HepG2 (cell line): ENCODE data around the gene PATZ1. TPM values are rescaled to one million over a fixed set of nuclear protein-coding genes. Genes with fewer than 3 reads are reported as not detected.

Experiments used
- BHLHE40 ChIP-seq: IDR thresholded peaks from 2 replicates; pipeline ENCODE4 v1.6.1; 2011; ENCODE audit warnings: low read length, improper control_type of control experiment
- DPF2 ChIP-seq: sonication (generic); formaldehyde crosslinking; IDR thresholded peaks from 2 replicates; pipeline ENCODE4 v1.4.0; 2020; ENCODE audit warnings: mild to moderate bottlenecking, low read depth, missing genetic modification reagents, borderline replicate concordance
- FOXP1 ChIP-seq, 2 experiments: fragments of 450-650 bp in 1 of 2; IDR thresholded peaks; 2 replicates each; pipeline ENCODE4 v1.6.1; 2017 to 2018; ENCODE audit warnings: antibody characterized with exemption in 1 of 2
- HDAC2 ChIP-seq: sonication (generic); formaldehyde crosslinking; IDR thresholded peaks from 2 replicates; pipeline ENCODE4 v1.4.0; 2020; ENCODE audit warnings: missing genetic modification reagents
- KAT8 ChIP-seq: IDR thresholded peaks from 2 replicates; pipeline ENCODE4 v1.6.1; 2016; ENCODE audit warnings: missing genetic modification reagents, missing compliant biosample characterization
- MAFF ChIP-seq: IDR thresholded peaks from 2 replicates; pipeline ENCODE4 v1.6.1; 2011; ENCODE audit warnings: low read depth, low read length, improper control_type of control experiment
- MXD4 ChIP-seq: IDR thresholded peaks from 2 replicates; pipeline ENCODE4 v1.6.1; 2016; ENCODE audit warnings: mild to moderate bottlenecking, missing biosample characterization, missing genetic modification reagents
- MYPOP ChIP-seq: sonication (generic); formaldehyde crosslinking; IDR thresholded peaks from 2 replicates; pipeline ENCODE4 v1.8.1; 2023; ENCODE audit warnings: mild to moderate bottlenecking, moderate library complexity, missing genetic modification reagents
- SOX13 ChIP-seq, 3 experiments: fragments of 450-650 bp in 1 of 3; sonication (generic) in 1 of 3; formaldehyde crosslinking in 1 of 3; IDR thresholded peaks in 2 of 3; conservative IDR thresholded peaks in 1 of 3; 2 replicates each; pipeline versions ENCODE4 v1.5.0 to v1.6.1; 2016 to 2020; ENCODE audit warnings: antibody characterized with exemption in 1 of 3, mild to moderate bottlenecking in 1 of 3, missing compliant biosample characterization in 1 of 3, missing genetic modification reagents in 1 of 3, moderate library complexity in 1 of 3
- SOX5 ChIP-seq: IDR thresholded peaks from 2 replicates; pipeline ENCODE4 v1.6.1; 2016; ENCODE audit warnings: borderline replicate concordance
- TBX2 ChIP-seq: sonication (generic); formaldehyde crosslinking; IDR thresholded peaks from 2 replicates; pipeline ENCODE4 v1.5.0; 2020; ENCODE audit warnings: missing genetic modification reagents, mild to moderate bottlenecking, borderline replicate concordance
- ZFP62 ChIP-seq: sonication (generic); formaldehyde crosslinking; IDR thresholded peaks from 2 replicates; pipeline ENCODE4 v1.4.0; 2020; ENCODE audit warnings: missing genetic modification reagents
- ZNF232 ChIP-seq: sonication (generic); formaldehyde crosslinking; IDR thresholded peaks from 2 replicates; pipeline ENCODE4 v1.4.0; 2020; ENCODE audit warnings: missing genetic modification reagents, borderline replicate concordance
- ZNF414 ChIP-seq: sonication (generic); formaldehyde crosslinking; IDR thresholded peaks from 2 replicates; pipeline ENCODE4 v1.5.0; 2020; ENCODE audit warnings: missing genetic modification reagents
- ZNF552 ChIP-seq: sonication (generic); formaldehyde crosslinking; IDR thresholded peaks from 2 replicates; pipeline ENCODE4 v1.9.0; 2022; ENCODE audit warnings: missing genetic modification reagents, mild to moderate bottlenecking, borderline replicate concordance
- ZNF574 ChIP-seq: sonication (generic); formaldehyde crosslinking; IDR thresholded peaks from 2 replicates; pipeline ENCODE4 v1.4.0; 2020; ENCODE audit warnings: missing genetic modification reagents
- ZNF644 ChIP-seq: IDR thresholded peaks from 2 replicates; pipeline ENCODE4 v1.6.1; 2016; ENCODE audit warnings: low read depth
- ZNF710 ChIP-seq: sonication (generic); formaldehyde crosslinking; IDR thresholded peaks from 2 replicates; pipeline ENCODE4 v1.5.0; 2020; ENCODE audit warnings: mild to moderate bottlenecking, missing genetic modification reagents, borderline replicate concordance
- polyA plus RNA-seq, 8 experiments: library from polyadenylated mRNA; depleted of rRNA in 3 of 8; stranded (reverse) in 7 of 8; unstranded in 1 of 8; fragments of >200 nt; fragmentation: Illumina TruSeq in 4 of 8; extraction: Trizol in 4 of 8; gene quantifications; 2 replicates each; pipeline versions ENCODE4 v1.2.1 to v1.2.3, GENCODE V29; 2011 to 2016; ENCODE audit warnings: low read depth in 4 of 8, missing spikeins in 1 of 8, mixed read lengths in 1 of 8; ENCODE audit not compliant: insufficient read depth in 1 of 8
- total RNA-seq, 5 experiments: library from RNA; depleted of rRNA; stranded (reverse); fragments of >200 nt; fragmentation: Illumina TruSeq; extraction: Trizol; gene quantifications; 2 replicates each; pipeline ENCODE4 v1.2.3, GENCODE V29; 2016; ENCODE audit warnings: low read depth in 1 of 5
- TF ChIP-seq, protein P1 (sequence below): sonication (generic); formaldehyde crosslinking; IDR thresholded peaks from 2 replicates; pipeline ENCODE4 v1.4.0; 2020; ENCODE audit warnings: missing genetic modification reagents

Gene PATZ1
- total and polyA plus RNA-seq, 2 of the 13 experiments (the other 11 are each of a cell fraction or from before 2014, with no cell fraction given), result 24.9 to 30.5 TPM

DNA sequence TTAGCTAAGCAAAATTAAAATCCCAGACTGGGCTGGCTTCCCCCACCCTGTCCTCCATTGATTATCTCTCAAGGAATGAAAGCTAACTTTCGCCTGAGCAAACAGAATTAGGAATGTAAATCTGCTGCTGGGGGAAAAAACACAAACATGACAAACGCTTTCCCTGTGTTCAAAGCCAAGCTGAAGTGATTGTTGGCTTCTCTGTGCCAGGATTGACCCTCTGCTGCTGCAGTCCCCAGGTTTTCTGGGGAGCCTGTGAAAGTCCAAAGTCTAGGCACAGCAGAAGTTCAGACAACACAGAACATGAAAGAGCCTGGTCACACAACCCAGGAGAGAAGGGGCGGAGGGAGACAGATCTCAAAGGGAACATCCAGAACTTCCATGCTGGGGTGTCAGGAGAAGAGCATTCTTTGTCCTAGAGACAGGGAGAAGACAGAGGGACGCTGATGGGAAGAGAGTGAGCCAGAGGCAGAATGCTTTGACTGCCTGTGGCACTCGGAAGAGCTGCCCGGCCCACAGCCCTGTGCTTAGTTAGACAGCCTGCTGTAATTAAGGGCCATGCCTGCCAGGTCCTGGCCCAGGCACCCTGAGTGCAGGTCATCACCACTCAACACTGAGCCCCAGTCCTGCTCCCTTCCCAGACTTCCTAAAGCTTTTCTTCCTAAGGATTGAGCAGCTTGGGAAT lies 6.9 kb downstream of the PATZ1 start (continued):
- peak; percentile 41; the same call in 1 of the 2 replicates for TF ChIP-seq MAFF
- peak; percentile 38; the same call in 1 of the 2 replicates for TF ChIP-seq KAT8 (CRISPR knock-in tag)
- peak; percentile 84 for TF ChIP-seq TBX2 (CRISPR knock-in tag)
- TF ChIP-seq ZNF232 (CRISPR knock-in tag), result 0 out of 2 replicates have a peak, but pooled peaks have one; percentile 27
- TF ChIP-seq MXD4 (CRISPR knock-in tag), result 0 out of 2 replicates have a peak, but pooled peaks have one; percentile 27
- TF ChIP-seq DPF2 (CRISPR knock-in tag), result 0 out of 2 replicates have a peak, but pooled peaks have one; percentile 40
- TF ChIP-seq ZFP62 (CRISPR knock-in tag), result no peak
- TF ChIP-seq, protein P1, sequence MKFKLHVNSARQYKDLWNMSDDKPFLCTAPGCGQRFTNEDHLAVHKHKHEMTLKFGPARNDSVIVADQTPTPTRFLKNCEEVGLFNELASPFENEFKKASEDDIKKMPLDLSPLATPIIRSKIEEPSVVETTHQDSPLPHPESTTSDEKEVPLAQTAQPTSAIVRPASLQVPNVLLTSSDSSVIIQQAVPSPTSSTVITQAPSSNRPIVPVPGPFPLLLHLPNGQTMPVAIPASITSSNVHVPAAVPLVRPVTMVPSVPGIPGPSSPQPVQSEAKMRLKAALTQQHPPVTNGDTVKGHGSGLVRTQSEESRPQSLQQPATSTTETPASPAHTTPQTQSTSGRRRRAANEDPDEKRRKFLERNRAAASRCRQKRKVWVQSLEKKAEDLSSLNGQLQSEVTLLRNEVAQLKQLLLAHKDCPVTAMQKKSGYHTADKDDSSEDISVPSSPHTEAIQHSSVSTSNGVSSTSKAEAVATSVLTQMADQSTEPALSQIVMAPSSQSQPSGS (CRISPR knock-in tag), result peak; percentile 28; the same call in 1 of the 2 replicates
- no peak for TF ChIP-seq FOXP1 (IDR thresholded peaks at IDR 0.05)
- peak; percentile 76 for TF ChIP-seq FOXP1 (CRISPR knock-in tag; IDR thresholded peaks at IDR 0.05)
- TF ChIP-seq ZNF644 (CRISPR knock-in tag), result peak; percentile 49; the same call in 1 of the 2 replicates
- peak; percentile 58 for TF ChIP-seq ZNF574
- no peak for TF ChIP-seq ZNF552 (CRISPR knock-in tag)
- TF ChIP-seq BHLHE40, result peak; percentile 29; the same call in 1 of the 2 replicates
- TF ChIP-seq SOX13 (IDR thresholded peaks at IDR 0.05), result no peak
- TF ChIP-seq SOX13 (CRISPR knock-in tag; conservative IDR thresholded peaks at IDR 0.05 in 1 of 2, IDR thresholded peaks at IDR 0.05 in 1 of 2), result peak in 1 of 2 experiments; percentile 79; a peak in 2 of 4 replicates
- TF ChIP-seq MYPOP, result 0 out of 2 replicates have a peak, but pooled peaks have one; percentile 33
- 0 out of 2 replicates have a peak, but pooled peaks have one; percentile 23 for TF ChIP-seq ZNF710 (CRISPR knock-in tag)
- no peak; the same call in 1 of the 2 replicates for TF ChIP-seq ZNF414 (CRISPR knock-in tag)
- peak; percentile 63; the same call in 1 of the 2 replicates for TF ChIP-seq HDAC2
- peak; percentile 86 for TF ChIP-seq SOX5 (CRISPR knock-in tag)
